ENCODE data around the gene TMEM129.

Gene TMEM129

DNA sequence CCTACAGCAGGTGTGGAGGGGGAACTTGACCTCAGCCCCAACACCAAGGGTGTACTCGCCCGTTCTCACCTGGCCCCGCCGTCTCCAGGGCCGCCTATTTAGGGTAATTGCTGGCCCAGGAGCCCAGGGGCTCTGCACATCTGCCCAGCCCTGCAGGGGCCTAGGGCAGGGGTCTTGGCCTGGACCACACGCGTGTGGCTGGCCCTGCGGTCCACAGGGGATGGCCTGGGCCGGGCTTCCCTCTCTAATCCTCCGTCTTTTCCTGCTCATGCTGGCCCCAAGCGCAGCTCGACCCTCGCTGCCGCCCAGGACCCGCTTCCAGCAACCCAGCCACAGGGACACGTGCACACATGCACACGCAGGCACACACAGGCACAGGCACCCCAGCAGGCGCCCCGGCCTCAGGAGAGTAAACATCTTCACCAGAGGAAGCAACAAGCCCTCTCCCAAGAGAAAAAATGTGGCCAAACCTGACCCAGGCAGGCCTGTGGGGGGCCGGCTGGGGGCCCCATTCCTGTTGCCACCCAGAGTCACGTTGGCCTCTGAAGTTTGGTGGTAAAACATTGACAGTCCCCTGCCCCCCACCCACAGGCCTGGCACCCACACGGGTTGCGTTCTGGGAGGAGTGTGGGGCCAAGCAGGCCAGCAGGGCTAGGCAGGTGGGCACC, 47.4 kb upstream of the TMEM129 start (continued):
- TF ChIP-seq TSHZ2 (CRISPR knock-in tag; IDR thresholded peaks at IDR 0.05), result no peak
- TF ChIP-seq CSDC2 (CRISPR knock-in tag; IDR thresholded peaks at IDR 0.05), result no peak
- no peak for TF ChIP-seq OSR1 (CRISPR knock-in tag; IDR thresholded peaks at IDR 0.05)

DNA sequence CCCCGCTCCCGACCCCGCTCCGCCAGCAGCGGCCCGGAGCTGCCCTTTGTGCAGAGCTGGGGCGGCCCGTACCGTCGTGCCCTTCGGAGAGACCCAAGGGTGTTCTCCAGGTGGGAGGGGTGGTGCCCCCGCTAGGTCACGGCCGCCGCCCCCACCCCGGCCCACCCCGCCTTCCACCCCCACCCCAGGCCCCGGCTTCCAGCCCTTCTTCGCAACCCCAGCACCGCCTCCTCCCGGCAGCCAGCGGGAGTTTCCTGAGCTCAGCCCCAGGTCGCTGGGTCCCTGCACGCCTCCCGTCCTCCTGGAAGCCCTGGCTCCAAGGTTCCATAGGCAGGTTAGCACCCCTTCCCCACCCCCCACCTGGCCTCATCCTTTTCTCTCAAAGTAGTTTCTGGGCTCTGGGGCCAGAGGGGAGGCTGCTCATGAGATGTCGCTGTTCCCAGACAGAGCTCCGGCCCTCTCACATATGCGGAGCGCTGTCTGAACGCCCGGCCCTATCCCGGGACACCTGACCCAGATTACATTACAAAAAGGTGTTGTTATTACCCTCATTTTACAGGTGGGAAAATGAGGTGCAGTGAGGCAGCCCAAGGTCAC, 46.7 kb upstream of the TMEM129 start:
- TF ChIP-seq ARNTL (CRISPR knock-in tag; IDR thresholded peaks at IDR 0.05; ENCODE audit: borderline replicate concordance, low read depth), result no peak
- no peak for TF ChIP-seq PATZ1 (CRISPR knock-in tag; IDR thresholded peaks at IDR 0.05; ENCODE audit: borderline replicate concordance)
- no peak for TF ChIP-seq CSRNP3 (CRISPR knock-in tag; IDR thresholded peaks at IDR 0.05)
- no peak for TF ChIP-seq ZC3H10 (CRISPR knock-in tag; IDR thresholded peaks at IDR 0.05)
- no peak for TF ChIP-seq RARB (CRISPR knock-in tag; IDR thresholded peaks at IDR 0.05)
- no peak for TF ChIP-seq TCF4 (CRISPR knock-in tag; IDR thresholded peaks at IDR 0.05; ENCODE audit: borderline replicate concordance)
- no peak for TF ChIP-seq ZNF70 (CRISPR knock-in tag; IDR thresholded peaks at IDR 0.05)
- TF ChIP-seq ZFP3 (CRISPR knock-in tag; IDR thresholded peaks at IDR 0.05), result no peak
- no peak for TF ChIP-seq BACH2 (CRISPR knock-in tag; IDR thresholded peaks at IDR 0.05; ENCODE audit: borderline replicate concordance)
- no peak for TF ChIP-seq TSHZ2 (CRISPR knock-in tag; IDR thresholded peaks at IDR 0.05)
- TF ChIP-seq, protein P1, sequence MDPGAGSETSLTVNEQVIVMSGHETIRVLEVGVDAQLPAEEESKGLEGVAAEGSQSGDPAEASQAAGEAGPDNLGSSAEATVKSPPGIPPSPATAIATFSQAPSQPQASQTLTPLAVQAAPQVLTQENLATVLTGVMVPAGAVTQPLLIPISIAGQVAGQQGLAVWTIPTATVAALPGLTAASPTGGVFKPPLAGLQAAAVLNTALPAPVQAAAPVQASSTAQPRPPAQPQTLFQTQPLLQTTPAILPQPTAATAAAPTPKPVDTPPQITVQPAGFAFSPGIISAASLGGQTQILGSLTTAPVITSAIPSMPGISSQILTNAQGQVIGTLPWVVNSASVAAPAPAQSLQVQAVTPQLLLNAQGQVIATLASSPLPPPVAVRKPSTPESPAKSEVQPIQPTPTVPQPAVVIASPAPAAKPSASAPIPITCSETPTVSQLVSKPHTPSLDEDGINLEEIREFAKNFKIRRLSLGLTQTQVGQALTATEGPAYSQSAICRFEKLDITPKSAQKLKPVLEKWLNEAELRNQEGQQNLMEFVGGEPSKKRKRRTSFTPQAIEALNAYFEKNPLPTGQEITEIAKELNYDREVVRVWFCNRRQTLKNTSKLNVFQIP (CRISPR knock-in tag; IDR thresholded peaks at IDR 0.05; ENCODE audit: borderline replicate concordance, low read depth), result no peak
- TF ChIP-seq TOX (CRISPR knock-in tag; IDR thresholded peaks at IDR 0.05; ENCODE audit: borderline replicate concordance), result no peak
- peak; percentile 78 for ATAC-seq

DNA sequence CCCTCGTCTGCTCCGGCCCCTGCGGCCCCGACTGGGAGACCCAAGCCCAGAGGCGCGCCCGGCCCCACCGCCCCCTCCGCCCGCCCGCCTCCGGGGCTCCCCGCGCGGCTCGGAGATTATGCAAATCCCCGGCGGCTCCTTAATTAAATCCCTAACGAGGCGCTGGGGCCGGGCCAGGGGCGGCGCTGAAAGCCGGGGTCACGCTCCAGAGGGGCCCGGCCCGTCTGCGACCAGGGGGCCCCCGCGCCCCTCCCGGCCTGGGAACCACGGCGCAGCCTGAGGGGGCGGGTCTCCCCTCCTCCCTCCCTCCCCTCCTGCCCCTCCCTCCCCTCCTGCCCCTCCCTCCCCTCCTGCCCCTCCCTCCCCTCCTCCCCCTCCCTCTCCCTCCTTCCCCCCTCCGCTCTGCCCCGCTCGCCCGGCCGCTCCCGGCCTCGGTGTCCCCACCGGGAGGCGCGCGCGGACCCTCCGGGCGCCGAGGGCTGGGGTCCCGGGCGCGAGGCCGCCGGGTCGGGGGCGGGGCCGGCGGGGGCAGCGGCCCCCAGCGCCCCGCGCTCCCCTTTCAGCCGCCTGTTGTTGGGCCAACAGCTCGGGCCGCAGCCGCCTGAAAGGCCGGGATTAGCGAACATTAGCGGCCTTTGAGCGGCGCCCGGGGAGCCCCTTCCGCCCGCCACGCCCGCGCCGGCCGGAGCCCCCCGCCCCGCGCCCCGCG, 46.1 kb upstream of the TMEM129 start:
- ATAC-seq, result peak; percentile 6; the same call in 1 of the 3 replicates
- TF ChIP-seq, protein P1 (CRISPR knock-in tag; IDR thresholded peaks at IDR 0.05; ENCODE audit: borderline replicate concordance, low read depth), result no peak
- TF ChIP-seq ZFP30 (CRISPR knock-in tag; IDR thresholded peaks at IDR 0.05), result no peak
- TF ChIP-seq CREB5 (CRISPR knock-in tag; IDR thresholded peaks at IDR 0.05; ENCODE audit: low read depth), result no peak
- no peak for TF ChIP-seq CSDC2 (CRISPR knock-in tag; IDR thresholded peaks at IDR 0.05)
- TF ChIP-seq PATZ1 (CRISPR knock-in tag; IDR thresholded peaks at IDR 0.05; ENCODE audit: borderline replicate concordance), result no peak
- TF ChIP-seq PPARA (CRISPR knock-in tag; IDR thresholded peaks at IDR 0.05; ENCODE audit: borderline replicate concordance), result no peak
- TF ChIP-seq ZNF8 (CRISPR knock-in tag; IDR thresholded peaks at IDR 0.05), result no peak
- no peak for TF ChIP-seq GLIS3 (CRISPR knock-in tag; IDR thresholded peaks at IDR 0.05)
- TF ChIP-seq ESRRG (CRISPR knock-in tag; IDR thresholded peaks at IDR 0.05), result no peak
- TF ChIP-seq ZNF70 (CRISPR knock-in tag; IDR thresholded peaks at IDR 0.05), result no peak

All from SK-N-SH treated with all-trans-retinoic acid at 6 μM for 48 hours (cell line).